BLaER1 treated with 17β-estradiol and CSF1 and Interleukin-3, amounts not matched to agents 10 nM and 100 nM (cell line): ENCODE data around the gene KRT33A.

Experiments
- H3K27ac ChIP-seq, 11 experiments: shearing (Covaris generic); formaldehyde crosslinking; 2 replicates each; pipeline ENCODE4 v1.8.1; 2022
- H3K27me3 ChIP-seq, 11 experiments: shearing (Covaris generic); formaldehyde crosslinking; 2 replicates each; pipeline ENCODE4 v1.8.1; 2022
- H3K36me3 ChIP-seq, 11 experiments: shearing (Covaris generic); formaldehyde crosslinking; 2 replicates each; pipeline ENCODE4 v1.8.1; 2022
- H3K4me1 ChIP-seq, 10 experiments: shearing (Covaris generic); formaldehyde crosslinking; 2 replicates each; pipeline ENCODE4 v1.8.1; 2022
- H3K4me2 ChIP-seq, 11 experiments: shearing (Covaris generic); formaldehyde crosslinking; 2 replicates each; pipeline ENCODE4 v1.8.1; 2022
- H3K4me3 ChIP-seq, 10 experiments: shearing (Covaris generic); formaldehyde crosslinking; 2 replicates each; pipeline ENCODE4 v1.8.1; 2022
- H3K9ac ChIP-seq, 11 experiments: shearing (Covaris generic); formaldehyde crosslinking; 2 replicates each; pipeline ENCODE4 v1.8.1; 2022
- H3K9me3 ChIP-seq, 11 experiments: shearing (Covaris generic); formaldehyde crosslinking; replicated peaks in 1 of 11; 2 replicates each; pipeline ENCODE4 v1.8.1; 2022
- H4K20me1 ChIP-seq, 11 experiments: shearing (Covaris generic); formaldehyde crosslinking; 2 replicates each; pipeline ENCODE4 v1.8.1; 2022
- Cebpa-rat ChIP-seq, 11 experiments: shearing (Covaris generic); IDR thresholded peaks; 2 replicates each; pipeline ENCODE4 v1.8.1; 2022

Gene KRT33A

GRCh38 chr17:41335747-41336146 lies 14.9 kb downstream of the KRT33A start:
- Histone ChIP-seq H3K4me3 (no peak overlapping the region), H3K27ac (peak overlapping the region in 1 of 11 experiments; percentile 64; a peak in 2 of 22 replicates), H3K4me2 (0 out of 22 replicates have a peak overlapping the region, but pooled peaks of 1 of the 11 experiments have one; percentile 1), H4K20me1 (no peaks in the 10 kb centered on the region), H3K27me3 (no peaks in the 10 kb centered on the region), H3K9me3 (peaks cover 0 to 7% (median 0%) of the 10 kb centered on the region in 11 experiments; a peak in 2 of 22 replicates), H3K9ac (no peak overlapping the region), H3K36me3 (no peaks in the 10 kb centered on the region), H3K4me1 (peaks cover 31 to 49% (median 41%) of the 10 kb centered on the region in 10 experiments)
- TF ChIP-seq Cebpa-rat (IDR thresholded peaks at IDR 0.05): no peak

- no peaks in the 10 kb centered on the region for H3K27me3 ChIP-seq
- H3K4me3 ChIP-seq: no peak overlapping the region
- H3K4me2 ChIP-seq: peak overlapping the region; percentile 8 to 63 (median 40); a peak in 21 of 22 replicates
- no peak for TF ChIP-seq Cebpa-rat (IDR thresholded peaks at IDR 0.05)
- H4K20me1 ChIP-seq: no peaks in the 10 kb centered on the region
- H3K36me3 ChIP-seq: no peaks in the 10 kb centered on the region
- peak overlapping the region in 1 of 11 experiments; percentile 8; a peak in 1 of 22 replicates for H3K9ac ChIP-seq
- H3K4me1 ChIP-seq: peaks cover 22 to 38% (median 30%) of the 10 kb centered on the region in 10 experiments
- H3K27ac ChIP-seq: peak overlapping the region in 9 of 11 experiments; percentile 9 to 74 (median 58); a peak in 15 of 22 replicates
- H3K9me3 ChIP-seq: peaks cover 0 to 7% (median 0%) of the 10 kb centered on the region in 11 experiments; a peak in 2 of 22 replicates
Observed at GRCh38 chr17:41334385-41335305, 16.0 kb downstream of the KRT33A start.

- peak overlapping the region in 8 of 11 experiments; percentile 40 to 74 (median 60); a peak in 12 of 22 replicates for H3K27ac ChIP-seq
- no peaks in the 10 kb centered on the region for H3K36me3 ChIP-seq
- peaks cover 14 to 30% (median 22%) of the 10 kb centered on the region in 10 experiments; a peak in 19 of 20 replicates for H3K4me1 ChIP-seq
- no peaks in the 10 kb centered on the region for H4K20me1 ChIP-seq
- H3K4me2 ChIP-seq: peak overlapping the region; percentile 8 to 63 (median 40); a peak in 19 of 22 replicates
- H3K27me3 ChIP-seq: no peaks in the 10 kb centered on the region
- H3K9me3 ChIP-seq: peaks cover 0 to 7% (median 0%) of the 10 kb centered on the region in 11 experiments; a peak in 2 of 22 replicates
- H3K9ac ChIP-seq: no peak overlapping the region
- no peak overlapping the region for H3K4me3 ChIP-seq
- TF ChIP-seq Cebpa-rat (IDR thresholded peaks at IDR 0.05): no peak
Observed at GRCh38 chr17:41333836-41334235, 16.8 kb downstream of the KRT33A start.

GRCh38 chr17:41333098-41333497 lies 17.5 kb downstream of the KRT33A start:
- no peak overlapping the region for H3K9ac ChIP-seq
- no peaks in the 10 kb centered on the region for H3K27me3 ChIP-seq
- peaks cover 0 to 7% (median 0%) of the 10 kb centered on the region in 11 experiments; a peak in 2 of 22 replicates for H3K9me3 ChIP-seq
- 0 out of 22 replicates have a peak overlapping the region, but pooled peaks of 1 of the 11 experiments have one; percentile 36 for H3K4me2 ChIP-seq
- peak overlapping the region in 2 of 11 experiments; percentile 8 to 62; a peak in 1 of 22 replicates for H3K27ac ChIP-seq
- H3K4me3 ChIP-seq: no peak overlapping the region
- no peaks in the 10 kb centered on the region for H4K20me1 ChIP-seq
- H3K4me1 ChIP-seq: peaks cover 12 to 22% (median 16%) of the 10 kb centered on the region in 10 experiments; a peak in 18 of 20 replicates
- TF ChIP-seq Cebpa-rat (IDR thresholded peaks at IDR 0.05): no peak
- H3K36me3 ChIP-seq: no peaks in the 10 kb centered on the region

GRCh38 chr17:41332239-41332638 lies 18.4 kb downstream of the KRT33A start:
- H3K4me2 ChIP-seq: no peak overlapping the region
- H3K27ac ChIP-seq: no peak overlapping the region
- no peaks in the 10 kb centered on the region for H4K20me1 ChIP-seq
- H3K4me1 ChIP-seq: peaks cover 12 to 25% (median 18%) of the 10 kb centered on the region in 10 experiments; a peak in 18 of 20 replicates
- no peak overlapping the region for H3K4me3 ChIP-seq
- no peak overlapping the region for H3K9ac ChIP-seq
- H3K9me3 ChIP-seq: peaks cover 0 to 7% (median 0%) of the 10 kb centered on the region in 11 experiments; a peak in 2 of 22 replicates
- H3K36me3 ChIP-seq: no peaks in the 10 kb centered on the region
- no peak for TF ChIP-seq Cebpa-rat (IDR thresholded peaks at IDR 0.05)
- no peaks in the 10 kb centered on the region for H3K27me3 ChIP-seq

- Histone ChIP-seq H3K36me3 (no peaks in the 10 kb centered on the region), H3K4me1 (peaks cover 17 to 32% (median 25%) of the 10 kb centered on the region in 10 experiments; a peak in 19 of 20 replicates), H3K4me3 (no peak overlapping the region), H4K20me1 (no peaks in the 10 kb centered on the region), H3K27me3 (no peaks in the 10 kb centered on the region), H3K4me2 (no peak overlapping the region), H3K27ac (no peak overlapping the region), H3K9ac (no peak overlapping the region), H3K9me3 (peaks cover 0 to 7% (median 0%) of the 10 kb centered on the region in 11 experiments; a peak in 2 of 22 replicates)
- TF ChIP-seq Cebpa-rat (IDR thresholded peaks at IDR 0.05): no peak
Observed at GRCh38 chr17:41331606-41332005, 19.0 kb downstream of the KRT33A start.

- no peak for TF ChIP-seq Cebpa-rat (IDR thresholded peaks at IDR 0.05)
- H3K4me2 ChIP-seq: no peak overlapping the region
- no peak overlapping the region for H3K4me3 ChIP-seq
- H4K20me1 ChIP-seq: no peaks in the 10 kb centered on the region
- H3K9me3 ChIP-seq: peaks cover 0 to 7% (median 0%) of the 10 kb centered on the region in 11 experiments; a peak in 2 of 22 replicates
- H3K36me3 ChIP-seq: no peaks in the 10 kb centered on the region
- H3K27me3 ChIP-seq: no peaks in the 10 kb centered on the region
- no peak overlapping the region for H3K27ac ChIP-seq
- H3K9ac ChIP-seq: no peak overlapping the region
- H3K4me1 ChIP-seq: peaks cover 17 to 29% (median 22%) of the 10 kb centered on the region in 10 experiments; a peak in 19 of 20 replicates
Observed at GRCh38 chr17:41329279-41329948, 21.2 kb downstream of the KRT33A start.

- Histone ChIP-seq H3K4me1 (peaks cover 9 to 19% (median 14%) of the 10 kb centered on the region in 10 experiments; a peak in 18 of 20 replicates), H3K4me3 (no peak overlapping the region)
- no peak for TF ChIP-seq Cebpa-rat (IDR thresholded peaks at IDR 0.05)
Observed at GRCh38 chr17:41328207-41328606, 22.4 kb downstream of the KRT33A start.

More at GRCh38 chr17:41328207-41328606, 22.4 kb downstream of the KRT33A start:
- Histone ChIP-seq H3K9me3 (no peaks in the 10 kb centered on the region), H3K36me3 (no peaks in the 10 kb centered on the region), H3K9ac (no peak overlapping the region), H4K20me1 (no peaks in the 10 kb centered on the region), H3K27me3 (no peaks in the 10 kb centered on the region), H3K27ac (peak overlapping the region in 1 of 11 experiments; percentile 49; a peak in 1 of 22 replicates), H3K4me2 (no peak overlapping the region)
